CD4-positive, alpha-beta T cell treated with Interferon alpha-2 for 1 hour (primary cell): ENCODE measurements around the gene IKZF3.
"Not testable (repeated sequence)": the region's sequence is repeated elsewhere in the genome, so short reads cannot be mapped to it uniquely, and the experiment has no call there.

ENCODE experiments used
- DNase-seq, 2 donors: peaks; one replicate each; pipeline ENCODE4 v3.0.0-alpha.2; 2020 to 2022

Gene IKZF3

GRCh38 chr17:39777534-39778365 lies 86.4 kb downstream of the IKZF3 start:
- DNase-seq, result peak in 1 of 2 donors; percentile 60

GRCh38 chr17:39776252-39776651 lies 87.9 kb downstream of the IKZF3 start:
- DNase-seq, result peak in 1 of 2 donors; percentile 56

- no peak for DNase-seq
These were observed 89.1 kb downstream of the IKZF3 start for GRCh38 chr17:39775031-39775430.

- DNase-seq, result no peak
These were observed 90.1 kb downstream of the IKZF3 start for GRCh38 chr17:39774047-39774446.

GRCh38 chr17:39772987-39773934 lies 90.9 kb downstream of the IKZF3 start:
- DNase-seq, result peak in 1 of 2 donors; percentile 62

- peak in 1 of 2 donors; percentile 48 for DNase-seq
These were observed 91.7 kb downstream of the IKZF3 start for GRCh38 chr17:39772415-39772814.

- peak; percentile 58 to 81 for DNase-seq
These were observed 94.0 kb downstream of the IKZF3 start for GRCh38 chr17:39769974-39770587.

GRCh38 chr17:39767147-39767546 lies 97.0 kb downstream of the IKZF3 start:
- DNase-seq, result no peak

GRCh38 chr17:39765766-39766165 lies 98.3 kb downstream of the IKZF3 start:
- no peak for DNase-seq

- DNase-seq, result no peak
These were observed 98.9 kb downstream of the IKZF3 start for GRCh38 chr17:39765175-39765574.

GRCh38 chr17:39764171-39764570 lies 99.9 kb downstream of the IKZF3 start:
- not testable (repeated sequence) for DNase-seq

- DNase-seq, result no peak
These were observed 100.9 kb downstream of the IKZF3 start for GRCh38 chr17:39763051-39763820.

- DNase-seq, result no peak
These were observed 102.1 kb downstream of the IKZF3 start for GRCh38 chr17:39761861-39762496.

GRCh38 chr17:39759204-39759603 lies 104.9 kb downstream of the IKZF3 start:
- no peak for DNase-seq

GRCh38 chr17:39757931-39758873 lies 105.9 kb downstream of the IKZF3 start:
- DNase-seq, result peak; percentile 65 to 80

- no peak for DNase-seq
These were observed 106.9 kb downstream of the IKZF3 start for GRCh38 chr17:39757176-39757662.

GRCh38 chr17:39756380-39757079 lies 107.6 kb downstream of the IKZF3 start:
- DNase-seq, result peak in 1 of 2 donors; percentile 38

- peak; percentile 79 to 84 for DNase-seq
These were observed 108.3 kb downstream of the IKZF3 start for GRCh38 chr17:39755554-39756379.
